HEK293 (cell line): ENCODE results near the gene TMOD1.

Experiments
- CTCF ChIA-PET: fragments of 350-600 bp; formaldehyde crosslinking; extraction: SDS; loops from one replicate; lab custom pipeline; 2021; ENCODE audit warnings: antibody characterized with exemption; lab: Yijun Ruan, JAX
- POLR2A ChIA-PET: fragments of 300-600 bp; formaldehyde crosslinking; extraction: SDS; loops from one replicate; lab custom pipeline; 2020; ENCODE audit warnings: antibody characterized with exemption, inconsistent platforms; lab: Yijun Ruan, JAX
- H3K27ac ChIP-seq: fragments of 200-500 bp; sonication (Bioruptor generic); 2 replicates; pipeline ENCODE4 v1.5.1; 2014; ENCODE audit warnings: low read depth, low read length, control low read depth, inconsistent platforms; ENCODE audit errors: extremely low read depth
- H3K36me3 ChIP-seq, 2 experiments: fragments of 200-500 bp in 1 of 2; sonication (Bioruptor generic) in 1 of 2; 1 replicate in 1 of 2; 2 replicates in 1 of 2; pipeline ENCODE4 v1.5.1; 2014 to 2017; ENCODE audit warnings: inconsistent platforms in 2 of 2, low read length in 2 of 2; ENCODE audit not compliant: control insufficient read depth in 2 of 2, insufficient read depth in 1 of 2
- H3K4me1 ChIP-seq: fragments of 200-500 bp; sonication (Bioruptor generic); 2 replicates; pipeline ENCODE4 v1.5.1; 2014; ENCODE audit warnings: mild to moderate bottlenecking, low read length, inconsistent platforms; ENCODE audit not compliant: control insufficient read depth, insufficient read depth
- H3K4me3 ChIP-seq: 2 replicates; pipeline ENCODE4 v1.5.1; 2011; ENCODE audit warnings: low read depth, mild to moderate bottlenecking, control low read depth, low read length, moderate library complexity
- H3K9me3 ChIP-seq: fragments of 200-500 bp; sonication (Bioruptor generic); 2 replicates; pipeline ENCODE4 v1.5.1; 2014; ENCODE audit warnings: low read depth, low read length, inconsistent platforms; ENCODE audit not compliant: control insufficient read depth, insufficient read depth
- CTCF ChIP-seq: fragments of 450-650 bp; formaldehyde crosslinking; IDR thresholded peaks from 2 replicates; pipeline ENCODE4 v1.5.1; 2016; ENCODE audit warnings: missing biosample characterization, missing genetic modification characterization
- FEZF1 ChIP-seq: fragments of 450-650 bp; formaldehyde crosslinking; IDR thresholded peaks from 2 replicates; pipeline ENCODE4 v1.5.1; 2016; ENCODE audit warnings: missing biosample characterization, missing genetic modification characterization
- MEIS1 ChIP-seq: sonication (generic); formaldehyde crosslinking; IDR thresholded peaks from 2 replicates; pipeline ENCODE4 v1.8.1; 2022; ENCODE audit warnings: missing genetic modification reagents, mild to moderate bottlenecking, borderline replicate concordance
- OSR2 ChIP-seq: fragments of 450-650 bp; formaldehyde crosslinking; IDR thresholded peaks from 2 replicates; pipeline ENCODE4 v1.5.1; 2016; ENCODE audit warnings: missing biosample characterization, missing genetic modification characterization
- SP2 ChIP-seq: fragments of 450-650 bp; formaldehyde crosslinking; IDR thresholded peaks from 2 replicates; pipeline ENCODE4 v1.5.1; 2016; ENCODE audit warnings: missing biosample characterization, missing genetic modification characterization
- SP3 ChIP-seq: fragments of 450-650 bp; formaldehyde crosslinking; IDR thresholded peaks from 2 replicates; pipeline ENCODE4 v1.5.1; 2016; ENCODE audit warnings: missing biosample characterization, missing genetic modification characterization
- ZNF112 ChIP-seq: fragments of 450-650 bp; formaldehyde crosslinking; IDR thresholded peaks from 2 replicates; pipeline ENCODE4 v1.5.0; 2017; ENCODE audit warnings: missing biosample characterization, missing genetic modification characterization
- ZNF121 ChIP-seq: fragments of 450-650 bp; formaldehyde crosslinking; IDR thresholded peaks from 2 replicates; pipeline ENCODE4 v1.5.1; 2016; ENCODE audit warnings: missing biosample characterization, missing genetic modification characterization
- ZNF132 ChIP-seq: fragments of 450-650 bp; formaldehyde crosslinking; IDR thresholded peaks from 2 replicates; pipeline ENCODE4 v1.5.1; 2017; ENCODE audit warnings: missing biosample characterization, missing genetic modification characterization, borderline replicate concordance
- ZNF174 ChIP-seq: fragments of 450-650 bp; formaldehyde crosslinking; IDR thresholded peaks from 2 replicates; pipeline ENCODE4 v1.5.0; 2017; ENCODE audit warnings: missing biosample characterization, mild to moderate bottlenecking, missing genetic modification characterization
- ZNF266 ChIP-seq: fragments of 450-650 bp; formaldehyde crosslinking; IDR thresholded peaks from 2 replicates; pipeline ENCODE4 v1.5.1; 2016; ENCODE audit warnings: missing biosample characterization, missing genetic modification characterization, low read depth
- ZNF274 ChIP-seq, 2 experiments: fragments of 200-500 bp in 1 of 2; fragments of 450-650 bp in 1 of 2; sonication (Bioruptor generic) in 1 of 2; formaldehyde crosslinking in 1 of 2; IDR thresholded peaks; 2 replicates each; pipeline versions ENCODE4 v1.5.1 to v1.6.1; 2014 to 2016; ENCODE audit warnings: borderline replicate concordance in 1 of 2, inconsistent platforms in 1 of 2, low read length in 1 of 2, missing biosample characterization in 1 of 2, missing genetic modification characterization in 1 of 2
- ZNF280D ChIP-seq: fragments of 450-650 bp; formaldehyde crosslinking; IDR thresholded peaks from 2 replicates; pipeline ENCODE4 v1.5.1; 2016; ENCODE audit warnings: missing biosample characterization, missing genetic modification characterization
- ZNF311 ChIP-seq: fragments of 450-650 bp; formaldehyde crosslinking; IDR thresholded peaks from 2 replicates; pipeline ENCODE4 v1.5.1; 2017; ENCODE audit warnings: missing biosample characterization, missing genetic modification characterization, borderline replicate concordance
- ZNF560 ChIP-seq: fragments of 450-650 bp; formaldehyde crosslinking; IDR thresholded peaks from 2 replicates; pipeline ENCODE4 v1.5.1; 2017; ENCODE audit warnings: missing biosample characterization, missing genetic modification characterization, borderline replicate concordance
- ZNF610 ChIP-seq: fragments of 450-650 bp; formaldehyde crosslinking; IDR thresholded peaks from 2 replicates; pipeline ENCODE4 v1.5.1; 2016; ENCODE audit warnings: missing biosample characterization, missing genetic modification characterization, borderline replicate concordance
- ZNF660 ChIP-seq: fragments of 450-650 bp; IDR thresholded peaks from 2 replicates; pipeline ENCODE4 v1.5.1; 2018; ENCODE audit warnings: missing biosample characterization, mild to moderate bottlenecking, missing genetic modification characterization
- ZSCAN30 ChIP-seq: fragments of 450-650 bp; IDR thresholded peaks from 2 replicates; pipeline ENCODE4 v1.5.1; 2018; ENCODE audit warnings: missing biosample characterization, mild to moderate bottlenecking, missing genetic modification characterization, moderate library complexity
- TF ChIP-seq, protein P1 (sequence below): fragments of 450-650 bp; formaldehyde crosslinking; IDR thresholded peaks from 2 replicates; pipeline ENCODE4; 2016; ENCODE audit warnings: missing biosample characterization, missing genetic modification characterization

TMOD1 gene

DNA sequence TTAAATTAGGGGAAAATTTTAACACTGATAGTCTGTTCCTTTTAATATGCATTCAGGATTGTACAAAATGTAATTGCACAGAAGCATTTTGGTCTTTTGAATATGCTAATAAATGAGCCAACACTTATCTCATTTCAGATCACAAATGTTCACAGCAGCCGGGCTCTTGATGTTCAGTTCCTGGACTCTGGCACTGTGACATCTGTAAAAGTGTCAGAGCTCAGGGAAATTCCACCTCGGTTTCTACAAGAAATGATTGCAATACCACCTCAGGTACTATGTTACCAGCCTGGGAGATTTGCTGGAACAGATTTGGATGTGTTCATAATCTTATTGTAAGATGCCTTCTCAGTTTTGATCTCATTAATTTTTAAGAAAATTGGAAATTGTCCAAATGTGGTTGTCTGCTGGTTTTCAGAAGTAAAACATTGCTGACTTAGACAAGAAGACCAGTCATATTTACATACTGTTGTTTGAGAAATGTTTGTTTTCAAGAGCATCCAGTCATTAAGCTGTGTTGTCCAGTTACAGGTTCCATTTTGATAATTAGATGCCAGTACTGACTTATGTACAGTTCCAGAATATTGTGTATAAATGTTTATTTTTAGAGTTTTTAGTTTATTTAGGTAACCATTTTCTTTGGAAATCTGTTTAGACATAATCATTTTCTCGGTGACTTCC, 23.0 kb upstream of the TMOD1 start:
- ChIA-PET POLR2A (no interaction called here), CTCF (interaction anchor here (1.7 to 3.4 kb wide), 2 partner anchors 9 to 137 kb away, joined by 8 to 13 read pairs; no protein-coding TSS in a partner anchor)
- TF ChIP-seq MEIS1 (CRISPR knock-in tag) (no peak), ZNF280D (no peak), ZNF174 (no peak), ZNF266 (tag by site-specific recombination) (no peak), ZNF121 (no peak), ZNF610 (no peak), CTCF (no peak), ZNF274 (IDR thresholded peaks at IDR 0.05; ENCODE audit: low read length) (no peak), ZNF274 (tag by site-specific recombination; IDR thresholded peaks at IDR 0.05; ENCODE audit: borderline replicate concordance) (no peak), SP3 (tag by site-specific recombination) (no peak), OSR2 (tag by site-specific recombination) (no peak), ZNF311 (no peak), ZNF560 (tag by site-specific recombination) (no peak), ZNF112 (no peak), FEZF1 (tag by site-specific recombination) (no peak)
- TF ChIP-seq, protein P1, sequence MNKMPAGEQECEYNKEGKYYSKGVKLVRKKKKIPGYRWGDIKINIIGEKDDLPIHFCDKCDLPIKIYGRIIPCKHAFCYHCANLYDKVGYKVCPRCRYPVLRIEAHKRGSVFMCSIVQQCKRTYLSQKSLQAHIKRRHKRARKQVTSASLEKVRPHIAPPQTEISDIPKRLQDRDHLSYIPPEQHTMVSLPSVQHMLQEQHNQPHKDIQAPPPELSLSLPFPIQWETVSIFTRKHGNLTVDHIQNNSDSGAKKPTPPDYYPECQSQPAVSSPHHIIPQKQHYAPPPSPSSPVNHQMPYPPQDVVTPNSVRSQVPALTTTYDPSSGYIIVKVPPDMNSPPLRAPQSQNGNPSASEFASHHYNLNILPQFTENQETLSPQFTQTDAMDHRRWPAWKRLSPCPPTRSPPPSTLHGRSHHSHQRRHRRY (tag by site-specific recombination), result no peak

GRCh38 chr9:97479496-97480159, 21.8 kb upstream of the TMOD1 start:
- CTCF ChIA-PET, result interaction anchor here (0.6 to 4.1 kb wide), 6 partner anchors 10 to 330 kb away, joined by 3 to 40 read pairs (median 8); no protein-coding TSS in a partner anchor
- H3K9me3 ChIP-seq, result no peaks in the 10 kb centered on the region
- H3K27ac ChIP-seq, result no peak overlapping the region
- H3K4me3 ChIP-seq, result no peak overlapping the region
- peaks cover 0 to 15% of the 10 kb centered on the region in 2 experiments; a peak in 1 of 3 replicates for H3K36me3 ChIP-seq
- POLR2A ChIA-PET, result no interaction called here
- H3K4me1 ChIP-seq, result no peaks in the 10 kb centered on the region
- TF ChIP-seq SP2 (no peak), ZNF660 (tag by site-specific recombination) (no peak), ZNF132 (tag by site-specific recombination) (no peak), ZSCAN30 (tag by site-specific recombination) (no peak), ZNF121 (no peak)

More for the DNA sequence above, 23.0 kb upstream of the TMOD1 start:
- H3K9me3 ChIP-seq, result no peaks in the 10 kb centered on the region
- H3K27ac ChIP-seq, result no peak overlapping the region
- H3K36me3 ChIP-seq, result peaks cover 0 to 12% of the 10 kb centered on the region in 2 experiments; a peak in 1 of 3 replicates
- no peaks in the 10 kb centered on the region for H3K4me1 ChIP-seq
- H3K4me3 ChIP-seq, result no peak overlapping the region
